Activated CD4-positive, alpha-beta T cell treated with anti-CD3 and anti-CD28 coated beads, Interleukin-2, amount 50 U/mL, for 4 hours (primary cell): Measurements from ENCODE around the gene DNAJA4.
A peak's percentile ranks its signal among the peaks of the same experiment; 100 is the strongest.

Experiments
- DNase-seq, 2 experiments: peaks; one replicate each; pipeline ENCODE4 v3.0.0-alpha.2; 2020

Gene DNAJA4

DNA sequence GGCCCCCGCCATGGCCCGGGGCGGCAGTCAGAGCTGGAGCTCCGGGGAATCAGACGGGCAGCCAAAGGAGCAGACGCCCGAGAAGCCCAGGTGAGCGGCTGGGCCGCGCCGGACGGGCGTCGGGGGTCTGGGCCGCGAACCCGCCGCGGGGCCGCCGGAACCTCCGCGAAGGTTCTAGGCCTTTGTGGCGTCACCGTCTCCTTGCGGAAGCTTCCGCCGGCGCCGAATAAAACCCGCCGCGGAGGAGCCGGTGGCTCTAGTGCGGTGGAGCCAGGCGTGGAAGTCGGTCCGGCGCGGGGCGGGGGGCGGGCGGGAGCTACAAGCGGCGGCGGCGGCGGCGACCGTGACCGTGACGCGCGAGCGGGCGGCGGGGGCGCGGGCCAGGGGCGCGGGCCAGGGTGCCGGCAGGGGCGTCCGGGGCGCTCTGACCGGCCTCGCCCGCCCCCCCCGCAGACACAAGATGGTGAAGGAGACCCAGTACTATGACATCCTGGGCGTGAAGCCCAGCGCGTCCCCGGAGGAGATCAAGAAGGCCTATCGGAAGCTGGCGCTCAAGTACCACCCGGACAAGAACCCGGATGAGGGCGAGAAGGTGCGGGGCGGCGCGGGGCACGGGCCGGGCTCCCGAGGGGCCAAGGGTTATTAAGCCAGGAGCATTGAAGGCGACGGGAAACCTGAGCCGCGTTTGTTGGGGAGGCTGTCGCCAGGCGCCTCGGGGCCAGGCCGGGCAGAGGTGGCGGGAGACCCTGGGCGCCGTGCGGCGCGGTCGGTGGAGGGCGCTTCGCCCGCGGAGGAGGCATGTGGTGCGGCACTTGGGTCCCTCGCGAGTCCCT is at the start of gene DNAJA4:
DNAJA4 (plus strand) TSS at position 259 of the 833 bp plus-strand sequence; CDS start at position 461, 202 bp downstream.
- peak; percentile 41 to 49 for DNase-seq

GRCh38 chr15:78216276-78217104 is 47.9 kb upstream of the DNAJA4 start:
- DNase-seq: no peak

GRCh38 chr15:78220713-78221112 is 43.6 kb upstream of the DNAJA4 start:
- DNase-seq: no peak

GRCh38 chr15:78222745-78223395 is 41.5 kb upstream of the DNAJA4 start:
- no peak for DNase-seq

GRCh38 chr15:78223396-78224022 is 40.9 kb upstream of the DNAJA4 start:
- DNase-seq: no peak

GRCh38 chr15:78224023-78224411 is 40.3 kb upstream of the DNAJA4 start:
- DNase-seq: no peak

GRCh38 chr15:78225783-78226541 is 38.4 kb upstream of the DNAJA4 start:
- DNase-seq: no peak

GRCh38 chr15:78228356-78228996 is 35.9 kb upstream of the DNAJA4 start:
- no peak for DNase-seq

GRCh38 chr15:78229431-78230406 is 34.6 kb upstream of the DNAJA4 start:
- DNase-seq: no peak

DNA sequence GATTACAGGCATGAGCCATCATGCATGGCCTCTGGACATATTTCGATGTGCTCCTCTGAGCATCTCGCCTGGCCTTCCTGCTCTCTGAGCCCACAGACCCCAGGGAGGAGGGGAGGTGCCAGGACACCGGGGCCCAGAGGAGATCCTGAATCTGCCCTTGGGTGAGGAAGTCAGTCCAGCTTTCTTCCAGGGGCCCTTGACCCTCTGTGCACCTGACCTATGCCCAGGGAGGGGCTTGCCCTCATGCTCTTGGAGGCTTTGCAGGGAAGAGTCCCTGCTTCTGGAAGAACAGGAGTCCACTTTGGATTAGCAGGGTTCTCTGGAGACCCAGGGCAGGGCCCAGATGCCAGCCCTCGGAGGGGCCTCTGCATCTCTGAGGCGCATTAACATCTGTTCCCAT is 31.4 kb upstream of the DNAJA4 start:
- DNase-seq: no peak

GRCh38 chr15:78233496-78233895 is 30.9 kb upstream of the DNAJA4 start:
- no peak for DNase-seq

- no peak for DNase-seq
Observed at GRCh38 chr15:78234515-78235040, 29.8 kb upstream of the DNAJA4 start, which contains the start of gene ACSBG1. ACSBG1 (minus strand) TSS chr15:78234565; CDS start chr15:78234501, 64 bp downstream.

- no peak for DNase-seq
Observed at GRCh38 chr15:78236491-78236890, 27.9 kb upstream of the DNAJA4 start.

DNA sequence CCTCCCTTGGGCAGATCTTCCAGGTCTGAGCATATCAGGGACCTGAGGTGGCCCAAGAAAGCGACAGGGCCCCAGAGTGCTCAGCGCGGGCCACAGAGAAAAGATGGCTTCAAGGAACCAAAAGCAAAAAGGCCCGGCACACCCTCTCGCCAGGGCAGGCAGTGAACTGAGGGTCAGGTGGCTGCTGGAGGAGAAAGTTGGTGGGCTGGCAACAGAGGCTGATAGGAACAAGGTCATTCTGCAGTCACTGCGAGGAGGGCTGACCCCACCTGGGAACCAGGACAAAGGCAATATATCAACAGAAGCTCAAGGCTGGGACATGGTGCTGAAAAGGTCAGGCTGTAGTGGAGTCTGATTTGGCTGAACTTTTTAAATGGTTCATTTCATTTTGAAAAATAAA is 27.2 kb upstream of the DNAJA4 start:
- DNase-seq: no peak

DNA sequence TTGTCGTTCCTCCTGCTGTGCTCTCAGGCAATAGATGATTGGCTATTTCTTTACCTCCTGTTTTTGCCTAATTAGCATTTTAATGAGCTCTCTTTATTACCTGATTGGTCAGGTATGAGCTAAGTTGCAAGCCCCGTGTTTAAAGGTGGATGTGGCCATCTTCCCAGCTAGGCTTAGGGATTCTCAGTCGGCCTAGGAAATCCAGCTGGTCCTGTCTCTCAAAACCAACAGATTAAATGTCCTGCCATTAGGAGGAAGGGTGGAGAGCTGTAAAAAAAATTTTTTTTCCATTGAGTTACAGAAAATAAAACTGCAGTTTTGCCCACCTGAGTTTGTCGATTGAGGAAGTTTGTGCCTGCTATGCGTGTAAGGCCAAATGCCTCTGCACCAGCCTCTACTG is 24.6 kb upstream of the DNAJA4 start:
- no peak for DNase-seq

- peak; percentile 80 to 82 for DNase-seq
Observed at GRCh38 chr15:78241017-78241416, 23.3 kb upstream of the DNAJA4 start.

- DNase-seq: no peak
Observed at GRCh38 chr15:78242128-78242527, 22.2 kb upstream of the DNAJA4 start.

DNA sequence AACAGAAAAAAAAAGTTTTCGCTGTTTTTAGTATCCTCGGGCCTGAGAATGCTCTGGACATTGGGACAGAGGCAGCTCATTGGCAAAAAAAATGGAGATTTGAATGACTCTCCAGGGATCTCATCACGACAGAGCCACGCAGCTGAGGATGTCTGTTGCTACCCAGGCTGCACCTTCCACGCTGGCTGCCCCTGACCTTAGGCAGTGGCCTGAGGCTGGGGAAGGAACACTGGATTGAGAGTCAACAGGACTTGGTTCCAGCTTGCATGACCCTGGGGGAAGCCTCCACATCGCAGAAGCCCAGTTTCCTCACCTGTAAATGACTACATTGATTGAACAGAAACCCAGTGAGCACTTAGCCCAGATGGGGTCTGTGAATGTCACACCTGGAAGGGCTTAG is 21.3 kb upstream of the DNAJA4 start:
- DNase-seq: no peak

- DNase-seq: no peak
Observed at GRCh38 chr15:78243491-78243941, 20.8 kb upstream of the DNAJA4 start.

GRCh38 chr15:78244101-78244500 is 20.3 kb upstream of the DNAJA4 start:
- no peak for DNase-seq
